Adrenal gland (tissue), 12 donors: Measurements from ENCODE around the gene COL26A1. TPM values are rescaled to one million over a fixed set of nuclear protein-coding genes. Genes with fewer than 3 reads are reported as not detected.

ENCODE experiments used
- DNase-seq, 7 donors: peaks; one replicate each; pipeline ENCODE4 v3.0.0-alpha.2; 2019 to 2020
- H3K27ac ChIP-seq, 5 donors: fragments of 200-600 bp; sonication (generic) in 4 of 5; 1 replicate in 3 of 5; 2 replicates in 2 of 5; pipeline versions ENCODE4 v1.5.1 to v1.8.0; 2016 to 2020; ENCODE audit warnings: mild to moderate bottlenecking in 1 of 5
- H3K27me3 ChIP-seq: fragments of 200-600 bp; 2 replicates; pipeline ENCODE4 v1.8.0; 2021
- H3K36me3 ChIP-seq, 2 donors: fragments of 200-600 bp; replicated peaks in 1 of 2; 1 replicate in 1 of 2; 2 replicates in 1 of 2; pipeline versions ENCODE4 v1.5.1 to v1.8.0; 2018 to 2022
- H3K4me1 ChIP-seq, 2 donors: fragments of 200-600 bp; replicated peaks in 1 of 2; 1 replicate in 1 of 2; 2 replicates in 1 of 2; pipeline versions ENCODE4 v1.5.1 to v1.8.0; 2018 to 2021
- H3K4me3 ChIP-seq, 4 donors: fragments of 200-600 bp; sonication (generic) in 3 of 4; one replicate each; pipeline ENCODE4 v1.5.1; 2016 to 2018
- H3K9me3 ChIP-seq, 3 donors: fragments of 200-600 bp; sonication (generic) in 1 of 3; replicated peaks in 1 of 3; 1 replicate in 2 of 3; 2 replicates in 1 of 3; pipeline versions ENCODE4 v1.5.1 to v1.8.0; 2016 to 2021
- POLR2A ChIP-seq, 2 donors: fragments of 450-650 bp; IDR thresholded peaks; one replicate each; pipeline ENCODE4 v1.6.1; 2017; ENCODE audit warnings: antibody characterized with exemption in 2 of 2, mild to moderate bottlenecking in 2 of 2, moderate library complexity in 1 of 2
- WGBS, 4 donors: extraction: QIAGEN DNeasy Blood & Tissue Kit in 2 of 4; methylation state at CpG; one replicate each; pipeline versions ENCODE4 v1.1.5 to v1.1.7; 2013 to 2017; 5-methylcytosine and 5-hydroxymethylcytosine counted together
- intact Hi-C, 2 donors: fragments of 100-400 bp; cut with DNase I; formaldehyde crosslinking; loops; one replicate each; pipeline versions ENCODE4 v1.14.1 to v1.15.0; 2022 to 2023
- polyA plus RNA-seq, 3 donors: library from polyadenylated mRNA; stranded (reverse); fragments of 200-250 nt in 2 of 3; fragments of 350-450 nt in 1 of 3; fragmentation: Illumina TruSeq in 1 of 3; extraction: RNeasy Lipid Tissue Mini Kit (QIAGEN cat#74804) in 1 of 3; gene quantifications; one replicate each; pipeline ENCODE4 v1.2.3, GENCODE V29; 2013 to 2014
- total RNA-seq, 9 donors: library from RNA; depleted of rRNA in 4 of 9; stranded (reverse); fragments of >200 nt in 4 of 9; fragments of 120-200 nt in 1 of 9; fragmentation: NEBNext Ultra II Directional in 1 of 9; extraction: Animal tissue kit (Norgen Biotek cat#: 25700) in 1 of 9; gene quantifications; one replicate each; pipeline versions ENCODE4 v1.1.0 to v1.2.4, GENCODE V29; 2013 to 2023
- TF ChIP-seq, protein P1 (sequence below), 6 experiments: fragments of 450-650 bp in 4 of 6; fragments of 200-600 bp in 2 of 6; sonication (generic) in 1 of 6; IDR thresholded peaks; 1 replicate in 5 of 6; 2 replicates in 1 of 6; pipeline versions ENCODE4 v1.5.1 to v1.8.0; 2016 to 2021; ENCODE audit warnings: antibody characterized with exemption in 6 of 6, mild to moderate bottlenecking in 2 of 6, moderate library complexity in 1 of 6
- donor health status: healthy with polysubstance abuse.
- donor health status: Bipolar disorder and iron deficiency.
- donor health status: DM: yes; HTN: yes; CAD: no.
- donor health status: DM: no; HTN: no; CAD: no.
- donor health status: DM: no; HTN: no; CAD: no.
- donor health status: DM: yes; HTN: yes; CAD: no.

The COL26A1 gene
- total and polyA plus RNA-seq, 12 donors = 0.64 to 18.8 (median 4.6) TPM

DNA sequence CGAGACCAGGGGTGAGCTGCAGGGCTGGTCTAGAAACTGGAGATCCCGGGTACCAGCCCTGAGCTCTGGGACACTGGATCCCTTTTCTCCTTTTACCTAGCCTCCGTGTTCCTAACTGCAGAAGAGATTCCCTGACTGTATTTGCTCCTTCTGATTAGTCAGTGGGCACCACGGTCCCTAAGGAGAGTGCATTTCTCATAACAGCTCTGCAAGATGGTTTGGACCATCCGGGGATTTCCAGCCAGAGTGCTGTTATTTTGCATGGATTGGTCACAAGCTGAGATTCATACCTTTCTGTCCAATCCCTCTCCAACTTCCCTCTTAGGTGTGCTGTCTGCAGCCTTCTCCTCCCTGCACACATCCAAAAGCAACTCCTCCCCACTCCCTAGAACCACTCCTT, 143.9 kb downstream of the COL26A1 start:
- no peaks in the 10 kb centered on the region for H3K27me3 ChIP-seq
- no peak overlapping the region for H3K4me3 ChIP-seq
- H3K9me3 ChIP-seq = no peaks in the 10 kb centered on the region
- no peaks in the 10 kb centered on the region for H3K36me3 ChIP-seq
- 57 to 82% (median 73%) methylated on average over 5 of the region's 5 CpGs for WGBS, 4 donors
- H3K27ac ChIP-seq = no peak overlapping the region
- no peaks in the 10 kb centered on the region for H3K4me1 ChIP-seq
- intact Hi-C loops = no loop called here
- no peak for DNase-seq
- TF ChIP-seq, protein P1, sequence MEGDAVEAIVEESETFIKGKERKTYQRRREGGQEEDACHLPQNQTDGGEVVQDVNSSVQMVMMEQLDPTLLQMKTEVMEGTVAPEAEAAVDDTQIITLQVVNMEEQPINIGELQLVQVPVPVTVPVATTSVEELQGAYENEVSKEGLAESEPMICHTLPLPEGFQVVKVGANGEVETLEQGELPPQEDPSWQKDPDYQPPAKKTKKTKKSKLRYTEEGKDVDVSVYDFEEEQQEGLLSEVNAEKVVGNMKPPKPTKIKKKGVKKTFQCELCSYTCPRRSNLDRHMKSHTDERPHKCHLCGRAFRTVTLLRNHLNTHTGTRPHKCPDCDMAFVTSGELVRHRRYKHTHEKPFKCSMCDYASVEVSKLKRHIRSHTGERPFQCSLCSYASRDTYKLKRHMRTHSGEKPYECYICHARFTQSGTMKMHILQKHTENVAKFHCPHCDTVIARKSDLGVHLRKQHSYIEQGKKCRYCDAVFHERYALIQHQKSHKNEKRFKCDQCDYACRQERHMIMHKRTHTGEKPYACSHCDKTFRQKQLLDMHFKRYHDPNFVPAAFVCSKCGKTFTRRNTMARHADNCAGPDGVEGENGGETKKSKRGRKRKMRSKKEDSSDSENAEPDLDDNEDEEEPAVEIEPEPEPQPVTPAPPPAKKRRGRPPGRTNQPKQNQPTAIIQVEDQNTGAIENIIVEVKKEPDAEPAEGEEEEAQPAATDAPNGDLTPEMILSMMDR (IDR thresholded peaks at IDR 0.05) = no peak
- no peak for TF ChIP-seq POLR2A (IDR thresholded peaks at IDR 0.05)

DNA sequence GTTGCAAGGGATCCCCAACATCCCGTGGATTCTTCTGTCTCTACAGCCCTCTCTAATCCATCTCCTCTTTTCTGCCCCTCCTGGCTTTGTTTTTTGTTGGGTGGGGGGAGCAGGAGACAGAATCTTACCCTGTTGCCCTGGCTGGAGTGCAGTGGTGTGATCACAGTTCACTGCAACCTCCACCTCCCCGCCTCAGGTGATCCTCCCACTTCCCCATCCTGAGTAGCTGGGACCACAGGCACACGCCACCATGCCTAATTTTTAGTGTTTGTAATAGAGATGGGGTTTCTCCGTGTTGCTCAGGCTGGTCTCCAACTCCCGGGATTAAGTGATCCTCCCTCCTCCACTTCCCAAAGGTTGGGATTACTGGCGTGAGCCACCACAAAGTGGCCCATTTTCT, 144.7 kb downstream of the COL26A1 start:
- no peaks in the 10 kb centered on the region for H3K27me3 ChIP-seq
- no peak overlapping the region for H3K4me3 ChIP-seq
- intact Hi-C loops = no loop called here

DNA sequence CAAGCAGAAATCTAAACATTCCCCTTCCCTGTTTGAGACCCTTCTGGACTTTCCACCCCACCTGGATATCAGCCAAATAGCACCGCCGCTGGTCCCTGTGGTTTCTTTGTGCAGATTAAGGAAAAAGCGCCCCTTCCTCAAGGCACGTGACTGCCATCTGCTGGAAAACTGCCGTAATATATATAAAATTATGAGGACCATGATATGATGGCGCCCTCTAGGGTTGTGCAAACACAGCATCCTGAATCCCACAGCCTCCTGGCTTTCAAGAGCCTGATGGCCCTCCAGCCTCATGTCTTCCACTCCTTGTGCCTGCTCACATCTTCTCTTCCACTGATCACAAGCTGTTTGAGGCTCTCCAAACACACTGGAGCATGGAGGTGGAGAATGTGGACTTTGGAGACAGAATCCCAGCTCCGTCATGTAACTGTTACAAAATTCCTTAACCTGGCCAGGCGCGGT, 145.1 kb downstream of the COL26A1 start:
- no peaks in the 10 kb centered on the region for H3K36me3 ChIP-seq
- H3K27me3 ChIP-seq = no peaks in the 10 kb centered on the region
- no peak overlapping the region for H3K27ac ChIP-seq
- intact Hi-C loops = no loop called here
- TF ChIP-seq POLR2A (IDR thresholded peaks at IDR 0.05) = no peak
- TF ChIP-seq, protein P1 (IDR thresholded peaks at IDR 0.05) = peak; percentile 25 to 54 (median 40)
- H3K9me3 ChIP-seq = no peaks in the 10 kb centered on the region
- WGBS, 4 donors = 18 to 44% (median 39%) methylated on average over 7 to 9 of the region's 9 CpGs
- peak in 6 of 7 donors; percentile 16 to 51 (median 26) for DNase-seq
- H3K4me1 ChIP-seq = no peaks in the 10 kb centered on the region
- no peak overlapping the region for H3K4me3 ChIP-seq

More for the DNA sequence above, 144.7 kb downstream of the COL26A1 start:
- DNase-seq = no peak
- Histone ChIP-seq H3K4me1 (no peaks in the 10 kb centered on the region), H3K36me3 (no peaks in the 10 kb centered on the region), H3K9me3 (no peaks in the 10 kb centered on the region), H3K27ac (no peak overlapping the region)
- 57 to 65% (median 61%) methylated on average over 5 to 6 of the region's 6 CpGs for WGBS, 4 donors
- no peak for TF ChIP-seq POLR2A (IDR thresholded peaks at IDR 0.05)
- TF ChIP-seq, protein P1 (IDR thresholded peaks at IDR 0.05) = no peak

DNA sequence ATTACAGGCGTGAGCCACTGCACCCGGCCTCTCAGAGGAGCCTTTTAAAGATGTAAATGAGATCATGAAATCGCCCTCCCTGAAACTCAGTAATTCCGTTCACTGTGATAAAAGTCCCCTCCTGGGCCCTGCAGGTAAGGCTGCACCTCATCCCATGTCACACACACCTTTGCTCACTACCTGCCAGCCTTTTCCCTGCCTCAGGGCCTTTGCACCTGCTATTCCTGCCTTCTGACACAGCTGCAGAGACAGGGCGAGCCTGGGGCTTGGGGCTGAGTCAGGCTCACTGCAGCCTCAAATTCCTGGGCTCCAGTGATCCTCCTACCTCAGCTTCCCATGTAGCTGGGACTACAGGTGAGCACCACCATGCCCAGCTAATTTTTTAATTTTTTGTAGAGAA, 147.6 kb downstream of the COL26A1 start:
- H3K4me1 ChIP-seq = no peaks in the 10 kb centered on the region
- no peak for TF ChIP-seq POLR2A (IDR thresholded peaks at IDR 0.05)
- TF ChIP-seq, protein P1 (IDR thresholded peaks at IDR 0.05) = no peak
- H3K27ac ChIP-seq = no peak overlapping the region
- WGBS, 4 donors = 86 to 90% (median 87%) methylated on average over 4 to 5 of the region's 5 CpGs
- no peak for DNase-seq
- intact Hi-C loops = no loop called here
- H3K9me3 ChIP-seq = no peaks in the 10 kb centered on the region
- H3K36me3 ChIP-seq = no peaks in the 10 kb centered on the region
- no peak overlapping the region for H3K4me3 ChIP-seq
- H3K27me3 ChIP-seq = no peaks in the 10 kb centered on the region
